Fibroblast of lung (primary cell): ENCODE results near the gene NLRC3. TPM values are rescaled to one million over a fixed set of nuclear protein-coding genes. Genes with fewer than 3 reads are reported as not detected.
"Not testable (repeated sequence)": the region's sequence is repeated elsewhere in the genome, so short reads cannot be mapped to it uniquely, and the experiment has no call there.

Source experiments
- DNase-seq, 2 donors: peaks; one replicate each; pipeline versions ENCODE4 v3.0.0 to v3.0.0-alpha.2; 2010; ENCODE audit warnings: low read depth in 2 of 2
- H2AFZ ChIP-seq: 2 replicates; pipeline ENCODE4 v1.5.1; 2012; ENCODE audit warnings: low read length, control low read depth, inconsistent platforms
- H3K27ac ChIP-seq: 2 replicates; pipeline ENCODE4 v1.5.1; 2011; ENCODE audit warnings: low read length, control low read depth; ENCODE audit not compliant: insufficient read depth
- H3K27me3 ChIP-seq: 2 replicates; pipeline ENCODE4 v1.5.1; 2011; ENCODE audit warnings: mild to moderate bottlenecking, low read length; ENCODE audit not compliant: control insufficient read depth, insufficient read depth
- H3K36me3 ChIP-seq: 2 replicates; pipeline ENCODE4 v1.5.1; 2011; ENCODE audit warnings: low read length; ENCODE audit not compliant: control insufficient read depth, insufficient read depth
- H3K4me1 ChIP-seq: 2 replicates; pipeline ENCODE4 v1.5.1; 2011; ENCODE audit warnings: low read length; ENCODE audit not compliant: control insufficient read depth, insufficient read depth; ENCODE audit errors: extremely low read depth
- H3K4me2 ChIP-seq: 2 replicates; pipeline ENCODE4 v1.5.1; 2011; ENCODE audit warnings: low read length, control low read depth; ENCODE audit not compliant: insufficient read depth; ENCODE audit errors: extremely low read depth
- H3K4me3 ChIP-seq, 4 experiments: fragments of 200-600 bp in 1 of 4; sonication (generic) in 1 of 4; replicated peaks in 1 of 4; 2 replicates each; pipeline ENCODE4 v1.5.1; 2011 to 2016; ENCODE audit warnings: low read length in 4 of 4, low read depth in 3 of 4, mild to moderate bottlenecking in 3 of 4, control low read depth in 2 of 4, inconsistent platforms in 1 of 4, mixed read lengths in 1 of 4; ENCODE audit not compliant: insufficient read depth in 1 of 4; ENCODE audit errors: control extremely low read depth in 1 of 4
- H3K79me2 ChIP-seq: 2 replicates; pipeline ENCODE4 v1.5.1; 2012; ENCODE audit warnings: mild to moderate bottlenecking, low read length, inconsistent platforms; ENCODE audit not compliant: control insufficient read depth, insufficient read depth
- H3K9ac ChIP-seq: 2 replicates; pipeline ENCODE4 v1.5.1; 2011; ENCODE audit warnings: mild to moderate bottlenecking, low read length, control low read depth; ENCODE audit not compliant: insufficient read depth
- H3K9me3 ChIP-seq: 2 replicates; pipeline ENCODE4 v1.5.1; 2012; ENCODE audit warnings: low read depth, low read length; ENCODE audit not compliant: control insufficient read depth, insufficient read depth
- H4K20me1 ChIP-seq: 2 replicates; pipeline ENCODE4 v1.5.1; 2011; ENCODE audit warnings: low read length; ENCODE audit not compliant: control insufficient read depth, insufficient read depth; ENCODE audit errors: extremely low read depth
- EZH2 ChIP-seq: IDR thresholded peaks from 2 replicates; pipeline ENCODE4 v1.5.1; 2012; ENCODE audit warnings: low read length, control low read depth, mild to moderate bottlenecking; ENCODE audit errors: missing control alignments
- polyA plus RNA-seq, 2 donors: library from polyadenylated mRNA; depleted of rRNA in 1 of 2; stranded (reverse) in 1 of 2; unstranded in 1 of 2; fragments of >200 nt; gene quantifications; 2 replicates each; pipeline ENCODE4 v1.2.1, GENCODE V29; 2011 to 2012; ENCODE audit warnings: missing spikeins in 1 of 2
- total RNA-seq: library from RNA; depleted of rRNA; stranded (reverse); fragments of >200 nt; gene quantifications from 2 replicates; pipeline ENCODE4 v1.2.1, GENCODE V29; 2014
- TF ChIP-seq, protein P1 (sequence below), 2 donors: IDR thresholded peaks in 1 of 2; conservative IDR thresholded peaks in 1 of 2; 1 replicate in 1 of 2; 2 replicates in 1 of 2; pipeline ENCODE4 v1.5.1; 2011 to 2012; ENCODE audit warnings: low read length in 2 of 2, control low read depth in 1 of 2, inconsistent platforms in 1 of 2, low read depth in 1 of 2, mild to moderate bottlenecking in 1 of 2

NLRC3 gene
- total and polyA plus RNA-seq, 2 donors (not counting 1 experiment from before 2014, with no cell fraction given), result 0.17 TPM; not detected in 1

DNA sequence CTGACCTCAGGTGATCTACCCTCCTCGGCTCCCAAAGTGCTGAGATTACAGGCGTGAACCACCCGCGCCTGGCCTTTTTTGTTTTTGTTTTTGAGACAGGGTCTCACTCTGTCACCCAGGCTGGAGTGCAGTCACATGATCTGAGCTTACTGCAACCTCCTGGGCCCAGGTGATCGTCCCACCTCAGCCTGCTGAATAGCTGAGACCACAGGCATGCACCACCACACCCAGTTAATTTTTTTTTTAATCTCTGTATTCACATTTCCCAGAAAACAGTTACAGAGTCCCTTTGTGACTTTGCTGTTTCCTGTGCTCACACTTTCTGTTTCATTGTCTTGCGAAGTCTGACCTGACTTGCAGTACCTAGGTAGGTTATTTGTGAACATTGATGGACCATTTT lies 73.7 kb downstream of the NLRC3 start:
- Histone ChIP-seq H3K4me2 (no peak overlapping the region), H3K79me2 (peaks cover 9% of the 10 kb centered on the region), H4K20me1 (no peaks in the 10 kb centered on the region), H2AFZ (no peak overlapping the region), H3K9ac (no peak overlapping the region), H3K36me3 (peaks cover 3% of the 10 kb centered on the region), H3K27ac (no peak overlapping the region), H3K4me1 (peaks cover 2% of the 10 kb centered on the region), H3K4me3 (no peak overlapping the region), H3K9me3 (no peaks in the 10 kb centered on the region), H3K27me3 (no peaks in the 10 kb centered on the region)
- no peak for DNase-seq
- TF ChIP-seq, protein P1, sequence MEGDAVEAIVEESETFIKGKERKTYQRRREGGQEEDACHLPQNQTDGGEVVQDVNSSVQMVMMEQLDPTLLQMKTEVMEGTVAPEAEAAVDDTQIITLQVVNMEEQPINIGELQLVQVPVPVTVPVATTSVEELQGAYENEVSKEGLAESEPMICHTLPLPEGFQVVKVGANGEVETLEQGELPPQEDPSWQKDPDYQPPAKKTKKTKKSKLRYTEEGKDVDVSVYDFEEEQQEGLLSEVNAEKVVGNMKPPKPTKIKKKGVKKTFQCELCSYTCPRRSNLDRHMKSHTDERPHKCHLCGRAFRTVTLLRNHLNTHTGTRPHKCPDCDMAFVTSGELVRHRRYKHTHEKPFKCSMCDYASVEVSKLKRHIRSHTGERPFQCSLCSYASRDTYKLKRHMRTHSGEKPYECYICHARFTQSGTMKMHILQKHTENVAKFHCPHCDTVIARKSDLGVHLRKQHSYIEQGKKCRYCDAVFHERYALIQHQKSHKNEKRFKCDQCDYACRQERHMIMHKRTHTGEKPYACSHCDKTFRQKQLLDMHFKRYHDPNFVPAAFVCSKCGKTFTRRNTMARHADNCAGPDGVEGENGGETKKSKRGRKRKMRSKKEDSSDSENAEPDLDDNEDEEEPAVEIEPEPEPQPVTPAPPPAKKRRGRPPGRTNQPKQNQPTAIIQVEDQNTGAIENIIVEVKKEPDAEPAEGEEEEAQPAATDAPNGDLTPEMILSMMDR (conservative IDR thresholded peaks at IDR 0.05 in 1 of 2, IDR thresholded peaks at IDR 0.05 in 1 of 2; ENCODE audit: low read depth in 1 of 2, low read length in 2 of 2), result no peak
- no peak for TF ChIP-seq EZH2

GRCh38 chr16:3501783-3502400 lies 75.3 kb downstream of the NLRC3 start:
- peaks cover 9% of the 10 kb centered on the region for H3K79me2 ChIP-seq
- peak overlapping the region; percentile 51 for H2AFZ ChIP-seq
- peak overlapping the region; percentile 37 for H3K9ac ChIP-seq
- H3K4me1 ChIP-seq, result peaks cover 2% of the 10 kb centered on the region
- no peaks in the 10 kb centered on the region for H3K27me3 ChIP-seq
- peaks cover 1% of the 10 kb centered on the region for H3K36me3 ChIP-seq
- H3K4me3 ChIP-seq, result peak overlapping the region; percentile 86 to 96 (median 93)
- DNase-seq, result no peak
- no peaks in the 10 kb centered on the region for H4K20me1 ChIP-seq
- peak overlapping the region; percentile 88 for H3K27ac ChIP-seq
- H3K4me2 ChIP-seq, result peak overlapping the region; percentile 94
- TF ChIP-seq EZH2, result no peak
- TF ChIP-seq, protein P1 (conservative IDR thresholded peaks at IDR 0.05 in 1 of 2, IDR thresholded peaks at IDR 0.05 in 1 of 2; ENCODE audit: low read depth in 1 of 2, low read length in 2 of 2), result no peak
- no peaks in the 10 kb centered on the region for H3K9me3 ChIP-seq

DNA sequence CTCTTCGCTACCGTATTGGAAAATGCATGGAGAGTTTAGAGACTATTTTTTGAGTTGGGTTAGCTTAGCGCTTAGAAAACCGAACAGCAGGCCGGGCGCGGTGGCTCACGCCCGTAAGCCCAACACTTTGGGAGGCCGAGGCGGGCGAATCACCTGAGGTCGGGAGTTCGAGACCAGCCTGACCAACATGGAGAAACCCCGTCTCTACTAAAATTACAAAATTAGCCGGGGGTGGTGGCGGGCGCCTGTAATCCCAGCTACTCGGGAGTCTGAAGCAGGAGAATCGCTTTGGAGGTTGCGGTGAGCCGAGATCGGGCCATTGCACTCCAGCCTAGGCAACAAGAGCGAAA lies 75.8 kb downstream of the NLRC3 start:
- Histone ChIP-seq H3K27ac (peak overlapping the region; percentile 88), H3K9ac (peak overlapping the region; percentile 90), H3K4me3 (peak overlapping the region; percentile 86 to 96 (median 93)), H3K4me2 (peak overlapping the region; percentile 94), H2AFZ (peak overlapping the region; percentile 80)
- H4K20me1 ChIP-seq, H3K79me2 ChIP-seq, H3K4me1 ChIP-seq, DNase-seq, H3K36me3 ChIP-seq, H3K27me3 ChIP-seq, H3K9me3 ChIP-seq: not testable (repeated sequence)
